Measurements from ENCODE around the gene TGFBR1. TPM values are rescaled to one million over a fixed set of nuclear protein-coding genes. Genes with fewer than 3 reads are reported as not detected.
A peak's percentile ranks its signal among the peaks of the same experiment; 100 is the strongest.

Gene TGFBR1
- total RNA-seq, 2 donors from 2014 or later = 74.8 to 75.6 TPM

DNA sequence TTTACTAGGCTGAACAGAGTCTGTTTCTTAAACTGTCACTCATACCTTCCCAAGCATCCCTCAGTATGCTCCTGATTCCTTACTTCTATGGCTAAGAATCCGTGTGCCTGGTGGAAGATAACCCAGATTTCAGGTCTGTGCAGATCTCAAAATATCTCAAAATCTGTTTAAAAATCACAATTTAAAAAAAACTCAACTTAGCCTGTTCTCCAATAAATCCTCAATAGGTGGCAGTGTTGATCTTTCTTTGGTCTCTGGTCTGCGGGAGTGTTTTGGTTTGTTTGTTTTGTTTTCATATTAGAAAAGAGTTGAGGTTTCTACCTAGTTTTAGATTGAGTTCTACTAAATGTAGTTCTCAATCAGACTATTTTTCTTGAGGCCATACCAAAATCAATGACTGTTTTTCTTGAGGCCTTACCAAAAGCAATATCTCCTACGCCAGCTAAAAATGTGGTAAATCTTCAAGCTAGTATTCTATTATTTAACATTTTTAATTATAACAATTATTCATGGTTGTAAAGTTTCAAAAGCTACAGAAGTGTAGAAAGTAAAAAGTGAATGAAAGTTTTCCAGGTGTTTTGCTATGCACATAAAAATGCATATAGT lies 57.9 kb downstream of the TGFBR1 start:
- Mint-ChIP-seq H3K9me3 (peaks cover 1% of the 10 kb centered on the region), H3K4me1 (peaks cover 19% of the 10 kb centered on the region), H3K27me3 (ENCODE audit: insufficient read depth) (peaks cover under 1% of the 10 kb centered on the region), H3K36me3 (ENCODE audit: low read depth) (no peaks in the 10 kb centered on the region), H3K27ac (peak overlapping the region; percentile 22), H3K4me3 (no peak overlapping the region)
- no peak overlapping the region for H3K27ac ChIP-seq (ENCODE audit: low read depth, low read length)
- peak; percentile 88 for TF ChIP-seq CTCF (conservative IDR thresholded peaks at IDR 0.05)
- H3K4me1 ChIP-seq (ENCODE audit: control insufficient read depth, insufficient read depth, low read length) = no peaks in the 10 kb centered on the region
- no peak overlapping the region for H3K9ac ChIP-seq (ENCODE audit: extremely low read depth, low read length, poor library complexity, severe bottlenecking)
- H3K4me3 ChIP-seq (ENCODE audit: low read length) = no peak overlapping the region
- no peaks in the 10 kb centered on the region for H3K27me3 ChIP-seq (ENCODE audit: control insufficient read depth, insufficient read depth, low read length, poor library complexity, severe bottlenecking)
- no peaks in the 10 kb centered on the region for H3K36me3 ChIP-seq (ENCODE audit: control insufficient read depth, insufficient read depth, low read length)
- no peaks in the 10 kb centered on the region for H3K9me3 ChIP-seq (ENCODE audit: control insufficient read depth, low read length)
- DNase-seq = no peak
- 0 to 35% methylated on average over 2 to 3 of the region's 3 CpGs for WGBS, 2 experiments (ENCODE audit: insufficient coverage in 1 of 2, insufficient read length in 1 of 2)

- Mint-ChIP-seq H3K27me3 (ENCODE audit: insufficient read depth) (peaks cover 2% of the 10 kb centered on the region), H3K4me3 (no peak overlapping the region)
These were observed 61.2 kb downstream of the TGFBR1 start for GRCh38 chr9:99166149-99166548.

DNA sequence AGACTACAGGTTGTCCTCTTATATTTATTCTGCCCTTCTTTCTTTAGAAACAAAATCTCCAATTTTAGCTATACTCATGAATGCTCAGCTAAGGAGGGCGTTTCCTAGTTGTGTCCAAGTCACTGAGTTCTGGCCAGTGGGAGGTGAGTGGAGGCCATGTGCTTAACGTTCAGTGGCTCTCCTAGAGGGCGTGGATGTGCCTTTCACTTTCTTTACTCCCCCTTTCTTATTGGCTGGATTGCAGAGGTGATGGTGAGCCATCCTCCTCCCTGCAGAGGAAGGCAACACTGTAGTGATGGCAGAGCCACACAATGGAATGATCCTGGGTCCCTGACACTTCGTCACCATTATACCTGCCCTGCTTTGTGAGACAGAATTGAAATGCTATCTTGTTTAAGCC lies 62.2 kb downstream of the TGFBR1 start:
- TF ChIP-seq CTCF (conservative IDR thresholded peaks at IDR 0.05) = no peak
- no peaks in the 10 kb centered on the region for H3K36me3 ChIP-seq (ENCODE audit: control insufficient read depth, insufficient read depth, low read length)
- H3K4me3 ChIP-seq (ENCODE audit: low read length) = no peak overlapping the region
- no peak overlapping the region for H3K4me3 Mint-ChIP-seq
- H3K27ac ChIP-seq (ENCODE audit: low read depth, low read length) = no peak overlapping the region
- WGBS, 2 experiments (ENCODE audit: insufficient coverage in 1 of 2, insufficient read length in 1 of 2) = 40 to 77% methylated on average over 1 to 4 of the region's 4 CpGs
- no peak for DNase-seq
- H3K4me1 ChIP-seq (ENCODE audit: control insufficient read depth, insufficient read depth, low read length) = peaks cover 22% of the 10 kb centered on the region
- peaks cover 34% of the 10 kb centered on the region for H3K4me1 Mint-ChIP-seq
- no peaks in the 10 kb centered on the region for H3K36me3 Mint-ChIP-seq (ENCODE audit: low read depth)
- no peaks in the 10 kb centered on the region for H3K9me3 ChIP-seq (ENCODE audit: control insufficient read depth, low read length)
- no peaks in the 10 kb centered on the region for H3K9me3 Mint-ChIP-seq
- peaks cover 2% of the 10 kb centered on the region for H3K27me3 Mint-ChIP-seq (ENCODE audit: insufficient read depth)
- H3K9ac ChIP-seq (ENCODE audit: extremely low read depth, low read length, poor library complexity, severe bottlenecking) = no peak overlapping the region
- no peaks in the 10 kb centered on the region for H3K27me3 ChIP-seq (ENCODE audit: control insufficient read depth, insufficient read depth, low read length, poor library complexity, severe bottlenecking)
- H3K27ac Mint-ChIP-seq = no peak overlapping the region

More at GRCh38 chr9:99166149-99166548, 61.2 kb downstream of the TGFBR1 start:
- TF ChIP-seq CTCF (conservative IDR thresholded peaks at IDR 0.05) = no peak
- no peak overlapping the region for H3K4me3 ChIP-seq (ENCODE audit: low read length)
- H3K9ac ChIP-seq (ENCODE audit: extremely low read depth, low read length, poor library complexity, severe bottlenecking) = no peak overlapping the region
- peaks cover 17% of the 10 kb centered on the region for H3K4me1 ChIP-seq (ENCODE audit: control insufficient read depth, insufficient read depth, low read length)
- no peak overlapping the region for H3K27ac Mint-ChIP-seq
- peaks cover 24% of the 10 kb centered on the region for H3K4me1 Mint-ChIP-seq
- no peak for DNase-seq
- no peaks in the 10 kb centered on the region for H3K36me3 ChIP-seq (ENCODE audit: control insufficient read depth, insufficient read depth, low read length)
- no peak overlapping the region for H3K27ac ChIP-seq (ENCODE audit: low read depth, low read length)
- no peaks in the 10 kb centered on the region for H3K36me3 Mint-ChIP-seq (ENCODE audit: low read depth)
- no peaks in the 10 kb centered on the region for H3K27me3 ChIP-seq (ENCODE audit: control insufficient read depth, insufficient read depth, low read length, poor library complexity, severe bottlenecking)
- H3K9me3 ChIP-seq (ENCODE audit: control insufficient read depth, low read length) = no peaks in the 10 kb centered on the region
- 81 to 92% methylated on average over 2 of the region's 2 CpGs for WGBS, 2 experiments (ENCODE audit: insufficient coverage in 1 of 2, insufficient read length in 1 of 2)
- H3K9me3 Mint-ChIP-seq = no peaks in the 10 kb centered on the region

All from endodermal cell (in vitro differentiated cells).